ENCODE measurements around the gene DFFA.

DNA sequence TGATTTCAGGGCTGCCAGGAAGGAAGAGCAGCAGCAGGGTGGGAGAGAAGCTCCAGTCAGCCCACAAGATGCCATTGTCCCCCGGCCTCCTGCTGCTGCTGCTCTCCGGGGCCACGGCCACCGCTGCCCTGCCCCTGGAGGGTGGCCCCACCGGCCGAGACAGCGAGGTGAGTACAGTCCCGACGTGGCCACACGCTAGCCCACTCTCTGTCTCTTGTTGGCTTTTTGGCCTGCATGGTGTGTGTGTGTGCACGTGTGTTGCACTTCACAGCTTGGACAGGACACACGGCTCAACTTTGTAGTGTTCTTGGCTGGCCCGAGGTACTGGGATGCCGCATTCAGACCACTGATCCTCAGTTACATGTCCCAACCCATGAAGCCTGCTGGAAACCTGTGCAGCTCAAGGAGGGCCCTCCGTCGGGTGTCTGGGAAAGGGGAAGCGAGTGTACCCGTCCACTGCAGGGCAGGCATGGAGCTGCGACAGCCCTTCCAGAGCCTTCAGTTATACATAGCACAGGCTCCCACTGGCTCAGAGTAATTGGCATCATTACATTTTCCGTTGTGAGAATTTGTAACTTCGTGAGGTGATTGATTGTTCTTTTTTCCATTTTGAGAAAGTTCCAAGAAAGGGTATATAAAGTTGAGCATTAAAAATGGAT is 22.0 kb downstream of the DFFA start:
- TF ChIP-seq, protein P1, sequence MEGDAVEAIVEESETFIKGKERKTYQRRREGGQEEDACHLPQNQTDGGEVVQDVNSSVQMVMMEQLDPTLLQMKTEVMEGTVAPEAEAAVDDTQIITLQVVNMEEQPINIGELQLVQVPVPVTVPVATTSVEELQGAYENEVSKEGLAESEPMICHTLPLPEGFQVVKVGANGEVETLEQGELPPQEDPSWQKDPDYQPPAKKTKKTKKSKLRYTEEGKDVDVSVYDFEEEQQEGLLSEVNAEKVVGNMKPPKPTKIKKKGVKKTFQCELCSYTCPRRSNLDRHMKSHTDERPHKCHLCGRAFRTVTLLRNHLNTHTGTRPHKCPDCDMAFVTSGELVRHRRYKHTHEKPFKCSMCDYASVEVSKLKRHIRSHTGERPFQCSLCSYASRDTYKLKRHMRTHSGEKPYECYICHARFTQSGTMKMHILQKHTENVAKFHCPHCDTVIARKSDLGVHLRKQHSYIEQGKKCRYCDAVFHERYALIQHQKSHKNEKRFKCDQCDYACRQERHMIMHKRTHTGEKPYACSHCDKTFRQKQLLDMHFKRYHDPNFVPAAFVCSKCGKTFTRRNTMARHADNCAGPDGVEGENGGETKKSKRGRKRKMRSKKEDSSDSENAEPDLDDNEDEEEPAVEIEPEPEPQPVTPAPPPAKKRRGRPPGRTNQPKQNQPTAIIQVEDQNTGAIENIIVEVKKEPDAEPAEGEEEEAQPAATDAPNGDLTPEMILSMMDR (IDR thresholded peaks at IDR 0.05) = no peak
- no peak for TF ChIP-seq POLR2A (IDR thresholded peaks at IDR 0.05)

Data from breast epithelium (tissue), 3 donors.